H9 (cell line): ENCODE results near the gene PHC3. TPM values are rescaled to one million over a fixed set of nuclear protein-coding genes. Genes with fewer than 3 reads are reported as not detected.

ENCODE experiments used
- DNase-seq: peaks from one replicate; pipeline ENCODE4 v3.0.0-alpha.2; 2017
- H2AFZ ChIP-seq: one replicate; pipeline ENCODE4 v1.6.1; 2013; ENCODE audit warnings: mild to moderate bottlenecking, low read length, control low read depth, moderate library complexity
- H2AK5ac ChIP-seq: 2 replicates; pipeline ENCODE4 v1.6.1; 2013; ENCODE audit warnings: low read length, control low read depth, mixed read lengths; ENCODE audit not compliant: insufficient read length
- H2BK120ac ChIP-seq: one replicate; pipeline ENCODE4 v1.6.1; 2013; ENCODE audit warnings: low read depth, mild to moderate bottlenecking, low read length, control low read depth, inconsistent platforms; ENCODE audit not compliant: poor library complexity, severe bottlenecking
- H2BK12ac ChIP-seq: 2 replicates; pipeline ENCODE4 v1.6.1; 2013; ENCODE audit warnings: low read length, control low read depth, mixed read lengths, low read depth; ENCODE audit not compliant: insufficient read length
- H2BK15ac ChIP-seq: 2 replicates; pipeline ENCODE4 v1.6.1; 2013; ENCODE audit warnings: low read depth, low read length, control low read depth
- H2BK20ac ChIP-seq: one replicate; pipeline ENCODE4 v1.6.1; 2013; ENCODE audit warnings: low read depth, mild to moderate bottlenecking, low read length, control low read depth, inconsistent platforms; ENCODE audit not compliant: poor library complexity, severe bottlenecking
- H2BK5ac ChIP-seq: 2 replicates; pipeline ENCODE4 v1.6.1; 2013; ENCODE audit warnings: low read length, control low read depth, mixed read lengths; ENCODE audit not compliant: insufficient read length
- H3K14ac ChIP-seq: 2 replicates; pipeline ENCODE4 v1.6.1; 2013; ENCODE audit warnings: low read length, control low read depth; ENCODE audit not compliant: insufficient read depth
- H3K18ac ChIP-seq: 2 replicates; pipeline ENCODE4 v1.6.1; 2013; ENCODE audit warnings: low read depth, mild to moderate bottlenecking, mixed read lengths, low read length, control low read depth; ENCODE audit not compliant: insufficient read length
- H3K23ac ChIP-seq: 2 replicates; pipeline ENCODE4 v1.6.1; 2013; ENCODE audit warnings: low read length, control low read depth, mixed read lengths, low read depth; ENCODE audit not compliant: insufficient read length
- H3K23me2 ChIP-seq: 2 replicates; pipeline ENCODE4 v1.6.1; 2013; ENCODE audit warnings: low read depth, mild to moderate bottlenecking, mixed read lengths, low read length, control low read depth; ENCODE audit not compliant: insufficient read length, poor library complexity, severe bottlenecking
- H3K27ac ChIP-seq: 2 replicates; pipeline ENCODE4 v1.5.1; 2013; ENCODE audit warnings: low read length, control low read depth, mixed read lengths, low read depth; ENCODE audit not compliant: insufficient read length
- H3K27me3 ChIP-seq: 2 replicates; pipeline ENCODE4 v1.6.1; 2013; ENCODE audit warnings: low read length, control low read depth, inconsistent platforms; ENCODE audit not compliant: insufficient read depth
- H3K4ac ChIP-seq: 2 replicates; pipeline ENCODE4 v1.6.1; 2013; ENCODE audit warnings: low read depth, mild to moderate bottlenecking, control low read depth, inconsistent platforms, low read length, moderate library complexity
- H3K4me1 ChIP-seq: 2 replicates; pipeline ENCODE4 v1.6.1; 2013; ENCODE audit warnings: low read length, control low read depth, inconsistent platforms; ENCODE audit not compliant: insufficient read depth
- H3K4me2 ChIP-seq: 2 replicates; pipeline ENCODE4 v1.6.1; 2013; ENCODE audit warnings: low read length, control low read depth, mixed read lengths; ENCODE audit not compliant: insufficient read length, insufficient read depth
- H3K56ac ChIP-seq: 2 replicates; pipeline ENCODE4 v1.6.1; 2013; ENCODE audit warnings: low read depth, mild to moderate bottlenecking, mixed read lengths, low read length, control low read depth; ENCODE audit not compliant: insufficient read length
- H3K79me1 ChIP-seq: 2 replicates; pipeline ENCODE4 v1.6.1; 2013; ENCODE audit warnings: low read depth, mild to moderate bottlenecking, moderate library complexity, low read length, control low read depth, inconsistent platforms; ENCODE audit not compliant: insufficient read depth, poor library complexity, severe bottlenecking
- H3K79me2 ChIP-seq: 2 replicates; pipeline ENCODE4 v1.6.1; 2013; ENCODE audit warnings: low read length, control low read depth, inconsistent platforms; ENCODE audit not compliant: insufficient read depth
- H3K9ac ChIP-seq: 2 replicates; pipeline ENCODE4 v1.6.1; 2013; ENCODE audit warnings: low read length, control low read depth, mixed read lengths; ENCODE audit not compliant: insufficient read length; ENCODE audit errors: extremely low read depth
- H3K9me3 ChIP-seq: one replicate; pipeline ENCODE4 v1.6.1; 2013; ENCODE audit warnings: low read depth, low read length, inconsistent platforms; ENCODE audit not compliant: control insufficient read depth
- H3T11ph ChIP-seq: one replicate; pipeline ENCODE4 v1.6.1; 2013; ENCODE audit warnings: mild to moderate bottlenecking, low read length, control low read depth, inconsistent platforms
- H4K20me1 ChIP-seq: one replicate; pipeline ENCODE4 v1.6.1; 2013; ENCODE audit not compliant: control insufficient read depth, insufficient read length, insufficient read depth
- H4K5ac ChIP-seq: 2 replicates; pipeline ENCODE4 v1.6.1; 2013; ENCODE audit warnings: low read depth, mild to moderate bottlenecking, mixed read lengths, low read length, control low read depth; ENCODE audit not compliant: insufficient read length
- H4K8ac ChIP-seq: replicated peaks from 2 replicates; pipeline ENCODE4 v1.6.1; 2013; ENCODE audit warnings: low read length, control low read depth, mixed read lengths, low read depth; ENCODE audit not compliant: insufficient read length
- H4K91ac ChIP-seq: 2 replicates; pipeline ENCODE4 v1.6.1; 2013; ENCODE audit warnings: low read depth, mild to moderate bottlenecking, moderate library complexity, mixed read lengths, low read length, control low read depth; ENCODE audit not compliant: insufficient read length
- H3K27ac Mint-ChIP-seq, 3 experiments: 2 replicates in 2 of 3; 3 replicates in 1 of 3; pipeline ENCODE4 v1.8.0; 2020 to 2021; ENCODE audit warnings: mixed read lengths in 3 of 3, mild to moderate bottlenecking in 1 of 3, moderate library complexity in 1 of 3
- H3K27me3 Mint-ChIP-seq: 2 replicates; pipeline ENCODE4 v1.8.0; 2021; ENCODE audit warnings: low read depth, mild to moderate bottlenecking, moderate library complexity, mixed read lengths
- H3K36me3 Mint-ChIP-seq, 3 experiments: 2 replicates in 2 of 3; 3 replicates in 1 of 3; pipeline ENCODE4 v1.8.0; 2020 to 2021; ENCODE audit warnings: low read depth in 3 of 3, mixed read lengths in 3 of 3; ENCODE audit not compliant: insufficient read depth in 1 of 3
- H3K4me1 Mint-ChIP-seq, 2 experiments: 2 replicates each; pipeline ENCODE4 v1.8.0; 2020; ENCODE audit warnings: mixed read lengths in 2 of 2
- H3K4me3 Mint-ChIP-seq, 2 experiments: 2 replicates in 1 of 2; 3 replicates in 1 of 2; pipeline ENCODE4 v1.8.0; 2020 to 2021; ENCODE audit warnings: mild to moderate bottlenecking in 2 of 2, mixed read lengths in 2 of 2, moderate library complexity in 1 of 2
- H3K9me3 Mint-ChIP-seq, 2 experiments: 2 replicates in 1 of 2; 3 replicates in 1 of 2; pipeline ENCODE4 v1.8.0; 2020; ENCODE audit warnings: mild to moderate bottlenecking in 2 of 2, mixed read lengths in 2 of 2, moderate library complexity in 1 of 2
- CTCF ChIP-seq: fragments of 200-600 bp; sonication (generic); conservative IDR thresholded peaks from 3 replicates; pipeline ENCODE4 v1.8.0; 2021; ENCODE audit warnings: antibody characterized with exemption, mild to moderate bottlenecking
- WGBS: extraction: QIAGEN DNeasy Blood & Tissue Kit; methylation state at CpG from one replicate; pipeline ENCODE4 v1.1.7; 2013; ENCODE audit warnings: missing lambda C conversion rate, low lambda C conversion rate, mixed read lengths; ENCODE audit not compliant: insufficient read length; ENCODE audit errors: extremely low coverage; 5-methylcytosine and 5-hydroxymethylcytosine counted together
- total RNA-seq: library from RNA; stranded (reverse); gene quantifications from 2 replicates; pipeline ENCODE4 v1.2.1, GENCODE V29; 2021

Gene PHC3
- total RNA-seq, 1 experiment from 2014 or later = 26.4 TPM

- Mint-ChIP-seq H3K4me1 (peaks cover 0 to 6% of the 10 kb centered on the region in 2 experiments; a peak in 2 of 4 replicates), H3K4me3 (no peak overlapping the region), H3K27me3 (no peaks in the 10 kb centered on the region), H3K9me3 (no peaks in the 10 kb centered on the region), H3K27ac (peak overlapping the region in 1 of 3 experiments; percentile 48; a peak in 1 of 7 replicates), H3K36me3 (peaks cover 3 to 21% (median 20%) of the 10 kb centered on the region in 3 experiments; a peak in 5 of 7 replicates)
- H4K8ac ChIP-seq = no peak overlapping the region
- no peaks in the 10 kb centered on the region for H3K9me3 ChIP-seq
- no peak overlapping the region for H2AK5ac ChIP-seq
- H3K27ac ChIP-seq = no peak overlapping the region
- WGBS = no CpG with 5 or more reads among the region's 1 CpG
- no peak overlapping the region for H3K23ac ChIP-seq
- no peak overlapping the region for H2BK120ac ChIP-seq
- no peak overlapping the region for H3K18ac ChIP-seq
- H2BK15ac ChIP-seq = no peak overlapping the region
- no peak overlapping the region for H2AFZ ChIP-seq
- no peaks in the 10 kb centered on the region for H4K20me1 ChIP-seq
- H3K79me1 ChIP-seq = no peaks in the 10 kb centered on the region
- H3K14ac ChIP-seq = no peak overlapping the region
- no peak overlapping the region for H3T11ph ChIP-seq
- no peak overlapping the region for H3K4ac ChIP-seq
- H2BK5ac ChIP-seq = no peak overlapping the region
- no peak for DNase-seq
- H3K56ac ChIP-seq = no peak overlapping the region
- no peaks in the 10 kb centered on the region for H3K79me2 ChIP-seq
- no peak overlapping the region for H2BK20ac ChIP-seq
- no peak overlapping the region for H3K4me2 ChIP-seq
- H3K23me2 ChIP-seq = no peaks in the 10 kb centered on the region
- H4K91ac ChIP-seq = no peak overlapping the region
- TF ChIP-seq CTCF = no peak
- H3K9ac ChIP-seq = no peak overlapping the region
- no peak overlapping the region for H2BK12ac ChIP-seq
- no peak overlapping the region for H4K5ac ChIP-seq
- H3K4me1 ChIP-seq = no peaks in the 10 kb centered on the region; the same call in 1 of the 2 replicates
- no peaks in the 10 kb centered on the region for H3K27me3 ChIP-seq
Measured at GRCh38 chr3:170083343-170083742, 98.2 kb downstream of the PHC3 start.
